ENCODE results near the gene PRKAG2. TPM values are rescaled to one million over a fixed set of nuclear protein-coding genes. Genes with fewer than 3 reads are reported as not detected.

The PRKAG2 gene
- total RNA-seq, 1 donor from 2014 or later, result 13.5 TPM

GRCh38 chr7:151697942-151698341 lies 179.0 kb downstream of the PRKAG2 start:
- peaks cover 55% of the 10 kb centered on the region for H3K4me1 Mint-ChIP-seq (ENCODE audit: unreplicated experiment)
- no peak for TF ChIP-seq CTCF (IDR thresholded peaks at IDR 0.05)
- H3K9me3 Mint-ChIP-seq (ENCODE audit: unreplicated experiment), result no peaks in the 10 kb centered on the region
- H3K4me3 Mint-ChIP-seq (ENCODE audit: unreplicated experiment), result no peak overlapping the region
- no peaks in the 10 kb centered on the region for H3K36me3 Mint-ChIP-seq (ENCODE audit: unreplicated experiment)
- DNase-seq (ENCODE audit: extremely low spot score, unreplicated experiment), result no peak
- no peak overlapping the region for H3K27ac Mint-ChIP-seq (ENCODE audit: unreplicated experiment)
- peaks cover 6% of the 10 kb centered on the region for H3K27me3 Mint-ChIP-seq (ENCODE audit: unreplicated experiment)

- no peaks in the 10 kb centered on the region for H3K36me3 Mint-ChIP-seq (ENCODE audit: unreplicated experiment)
- H3K4me1 Mint-ChIP-seq (ENCODE audit: unreplicated experiment), result peaks cover 55% of the 10 kb centered on the region
- no peak for DNase-seq (ENCODE audit: extremely low spot score, unreplicated experiment)
- H3K27ac Mint-ChIP-seq (ENCODE audit: unreplicated experiment), result no peak overlapping the region
- TF ChIP-seq CTCF (IDR thresholded peaks at IDR 0.05), result no peak
- peaks cover 4% of the 10 kb centered on the region for H3K27me3 Mint-ChIP-seq (ENCODE audit: unreplicated experiment)
- no peaks in the 10 kb centered on the region for H3K9me3 Mint-ChIP-seq (ENCODE audit: unreplicated experiment)
- H3K4me3 Mint-ChIP-seq (ENCODE audit: unreplicated experiment), result no peak overlapping the region
Measured at GRCh38 chr7:151697515-151697895, 179.4 kb downstream of the PRKAG2 start.

- H3K36me3 Mint-ChIP-seq (ENCODE audit: unreplicated experiment), result no peaks in the 10 kb centered on the region
- peaks cover 55% of the 10 kb centered on the region for H3K4me1 Mint-ChIP-seq (ENCODE audit: unreplicated experiment)
- TF ChIP-seq CTCF (IDR thresholded peaks at IDR 0.05), result peak; percentile 13
- H3K9me3 Mint-ChIP-seq (ENCODE audit: unreplicated experiment), result no peaks in the 10 kb centered on the region
- no peak overlapping the region for H3K4me3 Mint-ChIP-seq (ENCODE audit: unreplicated experiment)
- H3K27ac Mint-ChIP-seq (ENCODE audit: unreplicated experiment), result no peak overlapping the region
- no peaks in the 10 kb centered on the region for H3K27me3 Mint-ChIP-seq (ENCODE audit: unreplicated experiment)
- no peak for DNase-seq (ENCODE audit: extremely low spot score, unreplicated experiment)
Measured at GRCh38 chr7:151696721-151697514, 180.0 kb downstream of the PRKAG2 start.

GRCh38 chr7:151695951-151696541 lies 180.9 kb downstream of the PRKAG2 start:
- H3K4me3 Mint-ChIP-seq (ENCODE audit: unreplicated experiment), result no peak overlapping the region
- no peak for TF ChIP-seq CTCF (IDR thresholded peaks at IDR 0.05)
- peaks cover 55% of the 10 kb centered on the region for H3K4me1 Mint-ChIP-seq (ENCODE audit: unreplicated experiment)
- H3K9me3 Mint-ChIP-seq (ENCODE audit: unreplicated experiment), result no peaks in the 10 kb centered on the region
- no peaks in the 10 kb centered on the region for H3K27me3 Mint-ChIP-seq (ENCODE audit: unreplicated experiment)
- no peak for DNase-seq (ENCODE audit: extremely low spot score, unreplicated experiment)
- H3K27ac Mint-ChIP-seq (ENCODE audit: unreplicated experiment), result no peak overlapping the region
- H3K36me3 Mint-ChIP-seq (ENCODE audit: unreplicated experiment), result no peaks in the 10 kb centered on the region

- Mint-ChIP-seq H3K4me1 (ENCODE audit: unreplicated experiment) (peaks cover 60% of the 10 kb centered on the region), H3K27me3 (ENCODE audit: unreplicated experiment) (no peaks in the 10 kb centered on the region), H3K36me3 (ENCODE audit: unreplicated experiment) (no peaks in the 10 kb centered on the region), H3K4me3 (ENCODE audit: unreplicated experiment) (no peak overlapping the region), H3K9me3 (ENCODE audit: unreplicated experiment) (no peaks in the 10 kb centered on the region), H3K27ac (ENCODE audit: unreplicated experiment) (no peak overlapping the region)
- DNase-seq (ENCODE audit: extremely low spot score, unreplicated experiment), result no peak
- no peak for TF ChIP-seq CTCF (IDR thresholded peaks at IDR 0.05)
Measured at GRCh38 chr7:151694828-151695580, 181.9 kb downstream of the PRKAG2 start.
